ENCODE results near the gene PXDN. TPM values are rescaled to one million over a fixed set of nuclear protein-coding genes. Genes with fewer than 3 reads are reported as not detected.

The PXDN gene
- total and polyA plus RNA-seq, 2 donors (not counting 1 experiment from before 2014, with no cell fraction given): 0.21 to 1.4 TPM

DNA sequence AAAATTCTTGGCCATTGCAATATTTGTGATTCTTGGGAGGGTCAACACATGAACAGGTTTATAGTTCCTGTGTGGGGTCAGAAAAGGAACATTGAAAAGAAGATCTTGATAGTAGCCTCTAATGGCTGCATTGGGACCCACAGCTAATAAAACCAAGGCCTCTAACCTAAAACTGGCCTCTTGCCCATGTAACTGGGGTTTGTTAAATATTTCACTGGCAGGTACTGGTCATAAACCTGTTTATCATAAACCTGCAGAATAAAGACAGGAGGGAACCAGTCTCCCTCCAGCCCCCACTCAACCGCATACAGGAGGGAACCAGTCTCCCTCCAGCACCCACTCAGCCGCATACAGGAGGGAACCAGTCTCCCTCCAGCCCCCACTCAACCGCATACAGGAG lies 125.3 kb downstream of the PXDN start:
- POLR2A ChIA-PET: no interaction called here
- Histone ChIP-seq H2AFZ (ENCODE audit: insufficient read depth, low read depth, low read length, poor library complexity, severe bottlenecking) (no peak overlapping the region), H3K36me3 (replicated peaks in 1 of 2; ENCODE audit: control extremely low read depth in 1 of 2, control insufficient read depth in 1 of 2, extremely low read depth in 1 of 2, insufficient read depth in 2 of 2, low read length in 1 of 2) (no peaks in the 10 kb centered on the region), H3K4me2 (replicated peaks; ENCODE audit: low read depth, low read length, poor library complexity, severe bottlenecking) (no peak overlapping the region), H3K4me1 (ENCODE audit: control insufficient read depth in 2 of 2, insufficient read depth in 2 of 2, low read length in 2 of 2) (peaks cover 29 to 31% of the 10 kb centered on the region in 2 donors), H4K20me1 (ENCODE audit: control insufficient read depth, insufficient read depth, low read length, poor library complexity, severe bottlenecking) (no peaks in the 10 kb centered on the region), H3K79me2 (ENCODE audit: control insufficient read depth, insufficient read depth, low read length) (no peaks in the 10 kb centered on the region), H3K27ac (ENCODE audit: low read length in 2 of 2) (no peak overlapping the region), H3K4me3 (ENCODE audit: control extremely low read depth in 1 of 5, extremely low read depth in 1 of 5, insufficient read depth in 1 of 5, low read depth in 2 of 5, low read length in 4 of 5) (no peak overlapping the region), H3K27me3 (replicated peaks in 1 of 4; ENCODE audit: control extremely low read depth in 1 of 4, control insufficient read depth in 3 of 4, insufficient read depth in 4 of 4, low read length in 3 of 4) (no peaks in the 10 kb centered on the region), H3K9me3 (ENCODE audit: control extremely low read depth in 1 of 3, control insufficient read depth in 2 of 3, insufficient read depth in 1 of 3, low read length in 2 of 3) (peaks cover 0 to 22% (median 1%) of the 10 kb centered on the region in 3 donors), H3K9ac (ENCODE audit: low read length) (no peak overlapping the region)
- no peak overlapping the region for H3K27ac Mint-ChIP-seq
- WGBS (ENCODE audit: insufficient coverage): no CpG with 5 or more reads among the region's 3 CpGs
- TF ChIP-seq, protein P1, sequence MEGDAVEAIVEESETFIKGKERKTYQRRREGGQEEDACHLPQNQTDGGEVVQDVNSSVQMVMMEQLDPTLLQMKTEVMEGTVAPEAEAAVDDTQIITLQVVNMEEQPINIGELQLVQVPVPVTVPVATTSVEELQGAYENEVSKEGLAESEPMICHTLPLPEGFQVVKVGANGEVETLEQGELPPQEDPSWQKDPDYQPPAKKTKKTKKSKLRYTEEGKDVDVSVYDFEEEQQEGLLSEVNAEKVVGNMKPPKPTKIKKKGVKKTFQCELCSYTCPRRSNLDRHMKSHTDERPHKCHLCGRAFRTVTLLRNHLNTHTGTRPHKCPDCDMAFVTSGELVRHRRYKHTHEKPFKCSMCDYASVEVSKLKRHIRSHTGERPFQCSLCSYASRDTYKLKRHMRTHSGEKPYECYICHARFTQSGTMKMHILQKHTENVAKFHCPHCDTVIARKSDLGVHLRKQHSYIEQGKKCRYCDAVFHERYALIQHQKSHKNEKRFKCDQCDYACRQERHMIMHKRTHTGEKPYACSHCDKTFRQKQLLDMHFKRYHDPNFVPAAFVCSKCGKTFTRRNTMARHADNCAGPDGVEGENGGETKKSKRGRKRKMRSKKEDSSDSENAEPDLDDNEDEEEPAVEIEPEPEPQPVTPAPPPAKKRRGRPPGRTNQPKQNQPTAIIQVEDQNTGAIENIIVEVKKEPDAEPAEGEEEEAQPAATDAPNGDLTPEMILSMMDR (IDR thresholded peaks at IDR 0.05): no peak
- TF ChIP-seq EZH2 (IDR thresholded peaks at IDR 0.05; ENCODE audit: borderline replicate concordance, insufficient read depth, low read depth, low read length, poor library complexity, severe bottlenecking): no peak
- ATAC-seq (ENCODE audit: low read depth) (no peak), DNase-seq (no peak)
- CTCF ChIA-PET: no interaction called here
- peaks cover 5% of the 10 kb centered on the region for H3K27me3 Mint-ChIP-seq
- H3K9me3 Mint-ChIP-seq (ENCODE audit: insufficient read depth): peaks cover 4% of the 10 kb centered on the region
- peaks cover 31% of the 10 kb centered on the region for H3K4me1 Mint-ChIP-seq
- intact Hi-C loops (cut with micrococcal nuclease): no loop called here
- H3K4me3 Mint-ChIP-seq: no peak overlapping the region

DNA sequence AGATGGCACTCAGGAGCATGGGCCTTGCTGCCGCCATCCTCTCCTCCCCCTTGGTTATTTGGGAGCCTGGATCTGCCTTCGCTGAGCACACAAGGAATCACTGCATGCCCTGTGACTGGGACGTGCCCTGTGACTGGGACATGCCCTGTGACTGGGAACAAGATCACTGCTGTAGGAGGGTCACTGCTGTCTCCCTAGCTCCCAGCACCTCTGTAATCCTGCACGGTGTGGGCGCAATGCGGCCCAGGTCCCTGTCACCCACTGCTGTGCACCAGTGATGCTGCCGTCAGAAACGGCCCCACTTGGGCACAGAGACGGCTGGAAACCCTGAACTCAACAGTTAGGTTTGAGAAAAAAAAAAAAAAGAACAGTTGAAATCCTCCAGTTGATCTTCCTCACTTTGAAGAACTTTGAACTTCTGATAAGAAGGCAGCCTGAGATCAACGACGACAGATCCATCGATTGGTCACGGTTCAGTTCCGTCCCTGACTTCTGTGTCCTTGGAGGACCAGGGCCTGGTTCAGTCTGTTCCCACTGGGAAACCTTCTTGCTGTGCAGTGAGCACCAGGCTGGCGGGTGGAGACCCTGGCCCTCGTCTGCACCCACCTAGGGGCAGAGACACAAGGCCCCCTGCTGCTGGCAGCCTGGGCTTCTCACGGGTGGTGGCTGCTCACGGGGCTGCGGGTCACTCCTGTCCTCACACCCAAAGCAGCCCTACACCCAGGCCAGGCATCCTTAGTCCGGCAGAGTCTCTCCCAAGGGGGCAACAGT lies 125.9 kb downstream of the PXDN start:
- WGBS (ENCODE audit: insufficient coverage): 95% methylated on average over 18 of the region's 20 CpGs
- Mint-ChIP-seq H3K4me1 (peaks cover 36% of the 10 kb centered on the region), H3K4me3 (no peak overlapping the region), H3K27ac (no peak overlapping the region), H3K27me3 (peaks cover 5% of the 10 kb centered on the region), H3K9me3 (ENCODE audit: insufficient read depth) (peaks cover 4% of the 10 kb centered on the region)
- no peaks in the 10 kb centered on the region for H4K20me1 ChIP-seq (ENCODE audit: control insufficient read depth, insufficient read depth, low read length, poor library complexity, severe bottlenecking)
- DNase-seq (no peak), ATAC-seq (ENCODE audit: low read depth) (no peak)
- H3K9me3 ChIP-seq (ENCODE audit: control extremely low read depth in 1 of 3, control insufficient read depth in 2 of 3, insufficient read depth in 1 of 3, low read length in 2 of 3): peaks cover 0 to 21% (median 1%) of the 10 kb centered on the region in 3 donors
- H3K79me2 ChIP-seq (ENCODE audit: control insufficient read depth, insufficient read depth, low read length): no peaks in the 10 kb centered on the region
- ChIA-PET CTCF (no interaction called here), POLR2A (no interaction called here)
- peaks cover 35 to 37% of the 10 kb centered on the region in 2 donors for H3K4me1 ChIP-seq (ENCODE audit: control insufficient read depth in 2 of 2, insufficient read depth in 2 of 2, low read length in 2 of 2)
- no peaks in the 10 kb centered on the region for H3K36me3 ChIP-seq (replicated peaks in 1 of 2; ENCODE audit: control extremely low read depth in 1 of 2, control insufficient read depth in 1 of 2, extremely low read depth in 1 of 2, insufficient read depth in 2 of 2, low read length in 1 of 2)
- H3K9ac ChIP-seq (ENCODE audit: low read length): no peak overlapping the region
- no peak overlapping the region for H2AFZ ChIP-seq (ENCODE audit: insufficient read depth, low read depth, low read length, poor library complexity, severe bottlenecking)
- no peaks in the 10 kb centered on the region for H3K27me3 ChIP-seq (replicated peaks in 1 of 4; ENCODE audit: control extremely low read depth in 1 of 4, control insufficient read depth in 3 of 4, insufficient read depth in 4 of 4, low read length in 3 of 4)
- H3K4me2 ChIP-seq (replicated peaks; ENCODE audit: low read depth, low read length, poor library complexity, severe bottlenecking): no peak overlapping the region
- no peak for TF ChIP-seq EZH2 (IDR thresholded peaks at IDR 0.05; ENCODE audit: borderline replicate concordance, insufficient read depth, low read depth, low read length, poor library complexity, severe bottlenecking)
- TF ChIP-seq, protein P1 (IDR thresholded peaks at IDR 0.05): no peak
- no peak overlapping the region for H3K27ac ChIP-seq (ENCODE audit: low read length in 2 of 2)
- intact Hi-C loops (cut with micrococcal nuclease): no loop called here
- no peak overlapping the region for H3K4me3 ChIP-seq (ENCODE audit: control extremely low read depth in 1 of 5, extremely low read depth in 1 of 5, insufficient read depth in 1 of 5, low read depth in 2 of 5, low read length in 4 of 5)
